Transverse colon (tissue), 4 donors: ENCODE measurements around the gene ZCCHC8. TPM values are rescaled to one million over a fixed set of nuclear protein-coding genes. Genes with fewer than 3 reads are reported as not detected.
"Not testable (repeated sequence)": the region's sequence is repeated elsewhere in the genome, so short reads cannot be mapped to it uniquely, and the experiment has no call there.

Source experiments
- DNase-seq: peaks from one replicate; pipeline ENCODE4 v3.0.0-alpha.2; 2019
- H3K27ac ChIP-seq, 4 donors: fragments of 200-600 bp; sonication (generic); 2 replicates each; pipeline ENCODE4 v1.5.1; 2016 to 2018; ENCODE audit warnings: inconsistent platforms in 4 of 4
- H3K27me3 ChIP-seq: fragments of 200-600 bp; sonication (generic); 2 replicates; pipeline ENCODE4 v1.5.1; 2017; ENCODE audit warnings: inconsistent platforms
- H3K36me3 ChIP-seq, 4 donors: fragments of 200-600 bp; sonication (generic); 2 replicates each; pipeline ENCODE4 v1.5.1; 2017 to 2019; ENCODE audit warnings: inconsistent platforms in 4 of 4
- H3K4me1 ChIP-seq, 4 donors: fragments of 200-600 bp; sonication (generic); 2 replicates each; pipeline ENCODE4 v1.5.1; 2017 to 2020; ENCODE audit warnings: inconsistent platforms in 4 of 4
- H3K4me3 ChIP-seq, 4 donors: fragments of 200-600 bp; sonication (generic); 1 replicate in 1 of 4; 2 replicates in 3 of 4; pipeline versions ENCODE4 v1.5.1 to v1.6.1; 2017 to 2019; ENCODE audit warnings: inconsistent platforms in 4 of 4
- H3K9me3 ChIP-seq, 2 donors: fragments of 200-600 bp; sonication (generic); 2 replicates each; pipeline ENCODE4 v1.5.1; 2017 to 2019; ENCODE audit warnings: inconsistent platforms in 2 of 2
- EP300 ChIP-seq: sonication (generic); formaldehyde crosslinking; IDR thresholded peaks from one replicate; pipeline ENCODE4 v1.6.1; 2017; ENCODE audit warnings: antibody characterized with exemption, low read depth
- POLR2A ChIP-seq: fragments of 450-650 bp; IDR thresholded peaks from one replicate; pipeline ENCODE4 v1.6.1; 2016; ENCODE audit warnings: antibody characterized with exemption, mild to moderate bottlenecking, moderate library complexity
- POLR2AphosphoS5 ChIP-seq, 3 donors: sonication (generic); formaldehyde crosslinking; IDR thresholded peaks; one replicate each; pipeline ENCODE4 v1.6.1; 2016; ENCODE audit warnings: antibody characterized with exemption in 3 of 3
- WGBS, 2 donors: methylation state at CpG; one replicate each; pipeline ENCODE4 v1.1.5; 2018; ENCODE audit warnings: low coverage in 1 of 2; 5-methylcytosine and 5-hydroxymethylcytosine counted together
- in situ Hi-C, 4 donors: fragments of 200-750 bp; cut with MboI; loops; one replicate each; pipeline versions ENCODE4 v1.15.0 to v1.15.1; 2017; ENCODE audit warnings: low sequenced_read_pairs in 3 of 4, low pct_ligation_motif_present in 1 of 4, low pct_unique_long_range_greater_than_20kb in 1 of 4
- intact Hi-C: fragments of 100-400 bp; cut with DNase I; formaldehyde crosslinking; loops from one replicate; pipeline ENCODE4 v1.15.1; 2023; ENCODE audit warnings: low total_unique reads
- total RNA-seq, 4 donors: library from RNA; depleted of rRNA; stranded (reverse); fragments of >200 nt; gene quantifications; one replicate each; pipeline ENCODE4 v1.1.0, GENCODE V29; 2016
- TF ChIP-seq, protein P1 (sequence below), 5 experiments: fragments of 200-600 bp in 3 of 5; fragments of 450-650 bp in 2 of 5; sonication (generic) in 3 of 5; IDR thresholded peaks; 1 replicate in 2 of 5; 2 replicates in 3 of 5; pipeline ENCODE4 v1.5.1; 2016 to 2017; ENCODE audit warnings: antibody characterized with exemption in 5 of 5, inconsistent platforms in 3 of 5, mild to moderate bottlenecking in 2 of 5, moderate library complexity in 1 of 5

Gene ZCCHC8
- total RNA-seq, 4 donors from 2014 or later = 15.9 to 28.4 (median 19.9) TPM

DNA sequence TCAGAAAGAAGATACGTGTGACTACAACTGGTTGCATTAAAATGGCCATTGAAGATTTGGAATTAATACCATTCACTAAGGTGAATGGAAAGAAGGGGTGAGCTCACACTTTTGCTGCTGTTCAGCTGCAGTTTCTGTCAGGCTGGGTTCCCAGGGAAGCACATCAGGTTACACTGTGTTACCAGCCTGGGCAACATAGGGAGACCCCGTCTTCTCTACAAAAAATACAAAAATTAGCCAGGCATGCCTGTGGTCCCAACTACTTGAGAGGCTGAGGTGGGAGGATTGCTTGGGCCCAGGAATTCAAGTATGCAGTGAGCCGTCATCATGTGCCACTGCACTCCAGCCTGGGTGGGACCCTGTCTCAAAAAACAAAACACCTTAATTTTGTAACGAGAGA lies 12.9 kb upstream of the ZCCHC8 start:
- Histone ChIP-seq H3K27me3 (no peaks in the 10 kb centered on the region), H3K27ac (no peak overlapping the region), H3K9me3 (no peaks in the 10 kb centered on the region), H3K4me3 (no peak overlapping the region), H3K4me1 (no peaks in the 10 kb centered on the region), H3K36me3 (peaks cover 0 to 99% (median 49%) of the 10 kb centered on the region in 4 donors)
- intact Hi-C loops (no loop called here), in situ Hi-C loops (no loop called here)
- DNase-seq = no peak
- TF ChIP-seq, protein P1, sequence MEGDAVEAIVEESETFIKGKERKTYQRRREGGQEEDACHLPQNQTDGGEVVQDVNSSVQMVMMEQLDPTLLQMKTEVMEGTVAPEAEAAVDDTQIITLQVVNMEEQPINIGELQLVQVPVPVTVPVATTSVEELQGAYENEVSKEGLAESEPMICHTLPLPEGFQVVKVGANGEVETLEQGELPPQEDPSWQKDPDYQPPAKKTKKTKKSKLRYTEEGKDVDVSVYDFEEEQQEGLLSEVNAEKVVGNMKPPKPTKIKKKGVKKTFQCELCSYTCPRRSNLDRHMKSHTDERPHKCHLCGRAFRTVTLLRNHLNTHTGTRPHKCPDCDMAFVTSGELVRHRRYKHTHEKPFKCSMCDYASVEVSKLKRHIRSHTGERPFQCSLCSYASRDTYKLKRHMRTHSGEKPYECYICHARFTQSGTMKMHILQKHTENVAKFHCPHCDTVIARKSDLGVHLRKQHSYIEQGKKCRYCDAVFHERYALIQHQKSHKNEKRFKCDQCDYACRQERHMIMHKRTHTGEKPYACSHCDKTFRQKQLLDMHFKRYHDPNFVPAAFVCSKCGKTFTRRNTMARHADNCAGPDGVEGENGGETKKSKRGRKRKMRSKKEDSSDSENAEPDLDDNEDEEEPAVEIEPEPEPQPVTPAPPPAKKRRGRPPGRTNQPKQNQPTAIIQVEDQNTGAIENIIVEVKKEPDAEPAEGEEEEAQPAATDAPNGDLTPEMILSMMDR (IDR thresholded peaks at IDR 0.05) = no peak
- no peak for TF ChIP-seq POLR2A
- no peak for TF ChIP-seq POLR2AphosphoS5 (IDR thresholded peaks at IDR 0.05)
- no peak for TF ChIP-seq EP300
- WGBS, 2 donors = 86 to 89% methylated on average over 4 of the region's 4 CpGs

DNA sequence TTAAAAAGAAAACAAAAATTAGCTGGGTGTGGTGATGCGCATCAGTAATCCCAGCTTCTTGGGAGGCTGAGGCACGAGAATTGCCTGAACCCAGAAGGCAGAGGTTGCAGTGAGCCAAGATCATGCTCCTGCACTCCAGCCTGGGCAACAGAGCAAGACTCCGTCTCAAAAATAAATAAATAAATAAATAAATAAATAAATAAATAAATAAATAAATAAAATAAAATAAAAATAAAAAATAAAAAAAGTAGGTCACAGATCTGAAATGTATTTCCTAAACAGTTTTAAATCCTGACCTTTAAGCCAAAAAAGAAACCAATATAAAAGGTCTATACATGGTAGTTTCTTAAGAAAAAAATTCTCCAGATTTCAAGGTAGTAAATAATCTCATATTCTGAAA lies 12.3 kb upstream of the ZCCHC8 start:
- H3K4me3 ChIP-seq, H3K27ac ChIP-seq, H3K27me3 ChIP-seq, H3K9me3 ChIP-seq, in situ Hi-C loops, DNase-seq, intact Hi-C loops, H3K4me1 ChIP-seq: not testable (repeated sequence)
- WGBS, 2 donors = 82 to 84% methylated on average over 3 of the region's 3 CpGs
- peaks cover 0 to 99% (median 49%) of the 10 kb centered on the region in 4 donors for H3K36me3 ChIP-seq

DNA sequence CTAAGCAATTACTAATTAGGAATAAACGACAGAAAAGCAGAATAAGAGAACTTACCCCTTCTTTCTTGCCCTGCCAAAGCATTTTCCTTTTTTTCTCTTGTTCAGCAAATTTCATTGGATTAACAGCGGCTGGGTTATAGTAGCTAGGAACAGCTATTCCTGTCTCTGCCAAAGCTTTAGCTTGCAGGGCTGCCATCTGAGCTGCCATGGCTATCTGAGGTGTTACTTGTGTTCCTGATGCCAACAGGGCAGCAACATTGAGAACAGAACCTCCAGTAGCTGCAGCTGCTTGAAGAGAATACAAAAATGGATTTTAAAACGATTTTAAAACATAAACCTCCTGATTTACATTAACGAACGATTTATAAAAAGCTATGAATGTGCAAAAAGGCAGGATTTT lies 7.4 kb upstream of the ZCCHC8 start:
- no peak overlapping the region for H3K4me3 ChIP-seq
- no peak for DNase-seq
- TF ChIP-seq EP300 = no peak
- TF ChIP-seq POLR2AphosphoS5 (IDR thresholded peaks at IDR 0.05) = no peak
- TF ChIP-seq POLR2A = no peak
- TF ChIP-seq, protein P1 (IDR thresholded peaks at IDR 0.05) = no peak
- H3K4me1 ChIP-seq = no peaks in the 10 kb centered on the region
- H3K9me3 ChIP-seq = no peaks in the 10 kb centered on the region
- intact Hi-C loops (no loop called here), in situ Hi-C loops (no loop called here)
- WGBS, 2 donors = 83 to 89% methylated on average over 5 of the region's 5 CpGs
- no peak overlapping the region for H3K27ac ChIP-seq
- H3K36me3 ChIP-seq = peaks cover 0 to 94% (median 45%) of the 10 kb centered on the region in 4 donors
- no peaks in the 10 kb centered on the region for H3K27me3 ChIP-seq

DNA sequence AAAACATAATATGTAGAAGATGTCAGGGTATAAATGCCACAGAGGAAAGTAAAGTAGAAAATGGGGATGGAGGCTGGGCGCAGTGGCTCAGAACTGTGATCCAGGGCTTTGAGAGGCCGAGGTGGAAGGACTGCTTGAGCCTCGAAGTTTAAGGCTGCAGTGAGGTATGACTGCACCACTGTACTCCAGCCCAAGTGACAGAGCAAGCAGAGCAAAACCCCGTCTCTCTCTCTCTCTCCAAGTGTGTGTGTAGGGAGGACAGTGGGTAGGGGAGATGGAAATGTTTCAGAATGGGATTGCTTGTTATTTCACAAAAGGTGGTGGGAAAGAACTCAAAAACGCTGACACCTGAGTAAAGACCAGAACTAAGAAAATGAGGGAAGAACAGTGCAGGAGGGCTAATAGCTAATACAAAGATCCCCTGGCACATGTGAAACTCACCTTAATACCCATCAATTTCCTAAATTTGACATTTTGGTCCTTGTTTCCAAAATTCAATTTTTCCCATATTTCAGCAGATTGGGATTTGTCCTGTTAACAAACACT lies 5.7 kb upstream of the ZCCHC8 start:
- Histone ChIP-seq H3K27ac (no peak overlapping the region), H3K9me3 (no peaks in the 10 kb centered on the region), H3K36me3 (peaks cover 0 to 78% (median 39%) of the 10 kb centered on the region in 4 donors), H3K27me3 (no peaks in the 10 kb centered on the region), H3K4me1 (peaks cover 0 to 2% (median 1%) of the 10 kb centered on the region in 4 donors), H3K4me3 (no peak overlapping the region)
- intact Hi-C loops = no loop called here
- in situ Hi-C loops = no loop called here
- TF ChIP-seq POLR2A (no peak), POLR2AphosphoS5 (IDR thresholded peaks at IDR 0.05) (no peak), EP300 (no peak)
- TF ChIP-seq, protein P1 (IDR thresholded peaks at IDR 0.05) = no peak
- DNase-seq = no peak
- 93 to 98% methylated on average over 5 of the region's 5 CpGs for WGBS, 2 donors
